ENCODE data around the gene ATP1A2. TPM values are rescaled to one million over a fixed set of nuclear protein-coding genes. Genes with fewer than 3 reads are reported as not detected.

ATP1A2 gene
- total RNA-seq, 1 donor from 2014 or later, result 0.76 TPM

GRCh38 chr1:160098852-160099561, 16.6 kb upstream of the ATP1A2 start:
- Mint-ChIP-seq H3K27ac (peak overlapping the region; percentile 75), H3K27me3 (ENCODE audit: low read depth) (no peaks in the 10 kb centered on the region), H3K36me3 (no peaks in the 10 kb centered on the region), H3K4me3 (peak overlapping the region; percentile 67), H3K4me1 (peaks cover 27% of the 10 kb centered on the region), H3K9me3 (no peaks in the 10 kb centered on the region)
- TF ChIP-seq CTCF (IDR thresholded peaks at IDR 0.05; ENCODE audit: unreplicated experiment), result no peak
- DNase-seq (ENCODE audit: low spot score in 2 of 2, unreplicated experiment in 2 of 2), result peak; percentile 96 to 97

GRCh38 chr1:160099716-160100375, 15.7 kb upstream of the ATP1A2 start:
- Mint-ChIP-seq H3K4me3 (peak overlapping the region; percentile 67), H3K4me1 (peaks cover 27% of the 10 kb centered on the region), H3K36me3 (no peaks in the 10 kb centered on the region), H3K9me3 (no peaks in the 10 kb centered on the region), H3K27ac (peak overlapping the region; percentile 37), H3K27me3 (ENCODE audit: low read depth) (no peaks in the 10 kb centered on the region)
- no peak for TF ChIP-seq CTCF (IDR thresholded peaks at IDR 0.05; ENCODE audit: unreplicated experiment)
- no peak for DNase-seq (ENCODE audit: low spot score in 2 of 2, unreplicated experiment in 2 of 2)

- Mint-ChIP-seq H3K4me1 (peaks cover 27% of the 10 kb centered on the region), H3K27me3 (ENCODE audit: low read depth) (no peaks in the 10 kb centered on the region), H3K9me3 (no peaks in the 10 kb centered on the region), H3K27ac (peak overlapping the region; percentile 69), H3K36me3 (no peaks in the 10 kb centered on the region), H3K4me3 (peak overlapping the region; percentile 7)
- DNase-seq (ENCODE audit: low spot score in 2 of 2, unreplicated experiment in 2 of 2), result peak; percentile 47 to 81
- peak; percentile 85 for TF ChIP-seq CTCF (IDR thresholded peaks at IDR 0.05; ENCODE audit: unreplicated experiment)
These were observed 14.4 kb upstream of the ATP1A2 start for GRCh38 chr1:160101037-160101716.

GRCh38 chr1:160101717-160102522, 13.6 kb upstream of the ATP1A2 start:
- Mint-ChIP-seq H3K27me3 (ENCODE audit: low read depth) (no peaks in the 10 kb centered on the region), H3K9me3 (no peaks in the 10 kb centered on the region), H3K4me3 (no peak overlapping the region), H3K27ac (peak overlapping the region; percentile 18), H3K4me1 (peaks cover 26% of the 10 kb centered on the region), H3K36me3 (no peaks in the 10 kb centered on the region)
- TF ChIP-seq CTCF (IDR thresholded peaks at IDR 0.05; ENCODE audit: unreplicated experiment), result no peak
- no peak for DNase-seq (ENCODE audit: low spot score in 2 of 2, unreplicated experiment in 2 of 2)

GRCh38 chr1:160103658-160104408, 11.7 kb upstream of the ATP1A2 start:
- H3K9me3 Mint-ChIP-seq, result no peaks in the 10 kb centered on the region
- no peak overlapping the region for H3K4me3 Mint-ChIP-seq
- no peak overlapping the region for H3K27ac Mint-ChIP-seq
- no peaks in the 10 kb centered on the region for H3K36me3 Mint-ChIP-seq
- H3K27me3 Mint-ChIP-seq (ENCODE audit: low read depth), result no peaks in the 10 kb centered on the region
- TF ChIP-seq CTCF (IDR thresholded peaks at IDR 0.05; ENCODE audit: unreplicated experiment), result no peak
- H3K4me1 Mint-ChIP-seq, result peaks cover 15% of the 10 kb centered on the region
- no peak for DNase-seq (ENCODE audit: low spot score in 2 of 2, unreplicated experiment in 2 of 2)

Measured in mesothelial cell of epicardium (in vitro differentiated cells).